ENCODE measurements around the gene XPNPEP1.

- TF ChIP-seq CTCF (IDR thresholded peaks at IDR 0.05; ENCODE audit: low read length) (no peak), EZH2 (IDR thresholded peaks at IDR 0.05; ENCODE audit: borderline replicate concordance, low read length) (no peak)
Observed at GRCh38 chr10:109877546-109877945, 45.8 kb downstream of the XPNPEP1 start.

All from OCI-LY1 (cell line).